GM12878 (cell line): ENCODE results near the gene RAB9B. TPM values are rescaled to one million over a fixed set of nuclear protein-coding genes. Genes with fewer than 3 reads are reported as not detected.

Experiments
- ATAC-seq: fragments of 200-7000 bp; cut with Tn5 transposase; 3 replicates; pipeline ENCODE4 v1.9.1; 2020; ENCODE audit warnings: mild to moderate bottlenecking, moderate library complexity
- BruUV-seq: library from RNA; stranded (reverse); fragments of 400-500 nt; replicated peaks from 2 replicates; lab custom pipeline; 2021; lab: Mats Ljungman, UMichigan
- CTCF ChIA-PET: fragments of 300-600 bp; sonication (Branson Sonifier 250); formaldehyde crosslinking; extraction: SDS; loops from one replicate; lab custom pipeline; 2021; ENCODE audit warnings: inconsistent platforms; lab: Yijun Ruan, JAX
- POLR2A ChIA-PET: fragments of 350-600 bp; formaldehyde crosslinking; extraction: SDS; loops from one replicate; lab custom pipeline; 2021; ENCODE audit warnings: inconsistent platforms; lab: Charles Lee
- RAD21 ChIA-PET: fragments of 300-600 bp; sonication (Branson Sonifier 250); formaldehyde crosslinking; loops from one replicate; lab custom pipeline; 2023; ENCODE audit warnings: antibody characterized with exemption; ENCODE audit not compliant: unreplicated experiment; lab: Charles Lee
- SMC1A ChIA-PET: fragments of 300-600 bp; sonication (Branson Sonifier 250); formaldehyde crosslinking; loops from one replicate; lab custom pipeline; 2023; ENCODE audit not compliant: unreplicated experiment, uncharacterized antibody; lab: Charles Lee
- DNase-seq: peaks from one replicate; pipeline ENCODE4 v3.0.0-alpha.2; 2011; ENCODE audit warnings: low read depth, low spot score
- FAIRE-seq: peaks from 3 replicates; lab custom pipeline; 2011; peaks lifted over from hg19 to GRCh38; lab: Jason Lieb, UNC
- H2AFZ ChIP-seq: 2 replicates; pipeline ENCODE4 v1.6.0; 2011; ENCODE audit warnings: low read depth, low read length, control low read depth; ENCODE audit not compliant: control insufficient read depth
- H3K27ac ChIP-seq: 2 replicates; pipeline ENCODE4 v1.5.1; 2011; ENCODE audit warnings: control low read depth; ENCODE audit not compliant: control insufficient read depth, insufficient read depth
- H3K27me3 ChIP-seq, 2 experiments: replicated peaks in 1 of 2; 2 replicates each; pipeline versions ENCODE4 v1.6.0 to v1.6.1; 2011; ENCODE audit warnings: low read length in 1 of 2; ENCODE audit not compliant: control insufficient read depth in 2 of 2, insufficient read depth in 2 of 2
- H3K36me3 ChIP-seq, 2 experiments: 2 replicates each; pipeline ENCODE4 v1.5.1; 2011; ENCODE audit warnings: low read length in 1 of 2; ENCODE audit not compliant: control insufficient read depth in 2 of 2, insufficient read depth in 2 of 2
- H3K4me1 ChIP-seq: 2 replicates; pipeline ENCODE4 v1.6.1; 2011; ENCODE audit warnings: mild to moderate bottlenecking, low read length, moderate library complexity, mixed read lengths; ENCODE audit not compliant: control insufficient read depth, insufficient read depth
- H3K4me2 ChIP-seq: 2 replicates; pipeline ENCODE4 v1.6.0; 2011; ENCODE audit warnings: control low read depth; ENCODE audit not compliant: control insufficient read depth, insufficient read depth
- H3K4me3 ChIP-seq: fragments of 200-600 bp; sonication (generic); 2 replicates; pipeline ENCODE4 v1.5.1; 2016
- H3K79me2 ChIP-seq: 2 replicates; pipeline ENCODE4 v1.6.0; 2011; ENCODE audit warnings: low read length; ENCODE audit not compliant: control insufficient read depth, insufficient read depth
- H3K9ac ChIP-seq: 2 replicates; pipeline ENCODE4 v1.8.0; 2011; ENCODE audit warnings: low read length, control low read depth, mixed read lengths; ENCODE audit not compliant: control insufficient read depth, insufficient read depth
- H3K9me3 ChIP-seq: replicated peaks from 3 replicates; pipeline ENCODE4 v1.5.1; 2011; ENCODE audit warnings: mild to moderate bottlenecking, low read length; ENCODE audit not compliant: control insufficient read depth, insufficient read depth
- H4K20me1 ChIP-seq: 2 replicates; pipeline ENCODE4 v1.6.0; 2011; ENCODE audit not compliant: control insufficient read depth, insufficient read depth
- CHD1 ChIP-seq: IDR thresholded peaks from 2 replicates; pipeline ENCODE4 v1.6.1; 2012; ENCODE audit warnings: low read depth, low read length, improper control_type of control experiment
- HCFC1 ChIP-seq: fragments of 150-350 bp; IDR thresholded peaks from 2 replicates; pipeline ENCODE4 v1.6.1; 2014; ENCODE audit warnings: low read length
- KLF5 ChIP-seq: fragments of 450-650 bp; IDR thresholded peaks from 2 replicates; pipeline ENCODE4 v1.6.1; 2014; ENCODE audit warnings: mild to moderate bottlenecking; ENCODE audit not compliant: partially characterized antibody
- MYB ChIP-seq: fragments of 150-350 bp; IDR thresholded peaks from 2 replicates; pipeline ENCODE4 v1.6.1; 2014; ENCODE audit warnings: mild to moderate bottlenecking, low read depth, low read length, borderline replicate concordance
- PML ChIP-seq: IDR thresholded peaks from 2 replicates; pipeline ENCODE4 v1.6.1; 2012; ENCODE audit warnings: low read length, inconsistent platforms
- POU2F2 ChIP-seq: IDR thresholded peaks from 3 replicates; pipeline ENCODE4 v1.6.1; 2011; ENCODE audit warnings: low read depth, mild to moderate bottlenecking, low read length, borderline replicate concordance
- TCF12 ChIP-seq: IDR thresholded peaks from 2 replicates; pipeline ENCODE4 v1.6.1; 2011; ENCODE audit warnings: low read depth, mild to moderate bottlenecking, low read length
- TCF3 ChIP-seq: IDR thresholded peaks from 2 replicates; pipeline ENCODE4 v1.6.1; 2012; ENCODE audit warnings: low read depth, mild to moderate bottlenecking, low read length, borderline replicate concordance; ENCODE audit not compliant: insufficient read depth
- ZNF622 ChIP-seq: fragments of 450-650 bp; IDR thresholded peaks from 2 replicates; pipeline ENCODE4 v1.6.1; 2017; ENCODE audit warnings: mild to moderate bottlenecking, inconsistent platforms
- WGBS: methylation state at CpG from one replicate; pipeline ENCODE4 v1.1.6; 2016; ENCODE audit warnings: low lambda C conversion rate; ENCODE audit not compliant: insufficient replicate concordance, insufficient coverage; ENCODE audit errors: missing lambda C conversion rate; 5-methylcytosine and 5-hydroxymethylcytosine counted together
- in situ Hi-C: fragments of 300-500 bp; cut with MboI; formaldehyde crosslinking; loops from 9 replicates; pipeline ENCODE4 v1.14.3; 2018; ENCODE audit warnings: mixed read lengths
- intact Hi-C: fragments of 100-400 bp; cut with micrococcal nuclease; formaldehyde crosslinking; loops from one replicate; pipeline ENCODE4 v1.14.2; 2022; ENCODE audit not compliant: unreplicated experiment
- polyA plus RNA-seq, 11 experiments: library from polyadenylated mRNA; depleted of rRNA in 4 of 11; unstranded in 6 of 11; stranded (reverse) in 5 of 11; fragments of >200 nt; fragmentation: Nextera tagmentation in 4 of 11; fragmentation: Illumina TruSeq in 1 of 11; extraction: Ambion mirVana in 4 of 11; extraction: Trizol in 1 of 11; gene quantifications; 1 replicate in 1 of 11; 2 replicates in 10 of 11; pipeline versions ENCODE4 v1.2.1 to v1.2.3, GENCODE V29; 2011 to 2016; ENCODE audit warnings: inconsistent platforms in 2 of 11, missing spikeins in 2 of 11, low read depth in 1 of 11
- total RNA-seq, 4 experiments: library from RNA; depleted of rRNA in 3 of 4; stranded (reverse); fragments of >200 nt in 3 of 4; fragmentation: Illumina TruSeq in 1 of 4; extraction: Trizol in 1 of 4; gene quantifications; 2 replicates each; pipeline versions ENCODE4 v1.2.1 to v1.2.3, GENCODE V29; 2013 to 2021
- TF ChIP-seq, protein P1 (sequence below): IDR thresholded peaks from 2 replicates; pipeline ENCODE4 v1.6.1; 2011; ENCODE audit warnings: low read depth, mild to moderate bottlenecking, low read length, moderate library complexity, borderline replicate concordance; ENCODE audit errors: extremely low read depth

Gene RAB9B
- total and polyA plus RNA-seq, 10 of the 15 experiments (the other 5 are each of a cell fraction or from before 2014, with no cell fraction given) = 0.05 to 0.30 (median 0.19) TPM

DNA sequence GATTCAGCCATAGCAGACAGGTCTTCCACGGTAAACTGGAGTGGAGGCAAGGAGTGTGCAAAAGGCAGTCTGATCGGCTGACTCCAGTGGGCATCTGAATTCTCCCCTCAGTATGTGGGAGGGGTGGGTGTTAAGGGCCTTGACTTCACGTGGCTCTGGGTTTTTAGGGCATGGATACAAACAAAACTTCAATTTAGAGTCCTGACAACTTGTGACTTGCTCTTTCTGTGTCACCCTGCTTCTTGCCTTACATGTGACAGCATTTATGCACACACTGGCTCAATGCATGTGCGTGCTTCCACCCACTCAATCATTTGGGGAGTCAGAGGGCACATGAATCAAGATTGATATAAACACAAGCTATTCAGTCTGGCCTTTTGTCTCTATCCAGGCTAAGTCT, 37.9 kb downstream of the RAB9B start:
- no peak for FAIRE-seq
- TF ChIP-seq MYB = no peak
- TF ChIP-seq HCFC1 = no peak
- TF ChIP-seq ZNF622 = no peak
- no peak for TF ChIP-seq TCF3
- TF ChIP-seq, all 136 proteins: peak for 0
- no peaks in the 10 kb centered on the region for H3K9me3 ChIP-seq
- H3K36me3 ChIP-seq = no peaks in the 10 kb centered on the region
- H3K4me2 ChIP-seq = no peak overlapping the region
- no peaks in the 10 kb centered on the region for H3K4me1 ChIP-seq
- RAD21 ChIA-PET = no interaction called here
- H3K27ac ChIP-seq = no peak overlapping the region
- 8% methylated on average over 4 of the region's 4 CpGs for WGBS
- no peaks in the 10 kb centered on the region for H3K27me3 ChIP-seq
- no TSS peak for BruUV-seq
- H2AFZ ChIP-seq = no peak overlapping the region
- DNase-seq (no peak), ATAC-seq (no peak)
- SMC1A ChIA-PET = interaction anchor here (1.8 kb wide), 1 partner anchor 19 kb away, joined by 5 read pairs; no protein-coding TSS in a partner anchor
- H3K9ac ChIP-seq = no peak overlapping the region
- no peaks in the 10 kb centered on the region for H3K79me2 ChIP-seq
- H4K20me1 ChIP-seq = no peaks in the 10 kb centered on the region
- in situ Hi-C loops (no loop called here), intact Hi-C loops (no loop called here)
- no peak overlapping the region for H3K4me3 ChIP-seq
- POLR2A ChIA-PET = no interaction called here
- CTCF ChIA-PET = no interaction called here

DNA sequence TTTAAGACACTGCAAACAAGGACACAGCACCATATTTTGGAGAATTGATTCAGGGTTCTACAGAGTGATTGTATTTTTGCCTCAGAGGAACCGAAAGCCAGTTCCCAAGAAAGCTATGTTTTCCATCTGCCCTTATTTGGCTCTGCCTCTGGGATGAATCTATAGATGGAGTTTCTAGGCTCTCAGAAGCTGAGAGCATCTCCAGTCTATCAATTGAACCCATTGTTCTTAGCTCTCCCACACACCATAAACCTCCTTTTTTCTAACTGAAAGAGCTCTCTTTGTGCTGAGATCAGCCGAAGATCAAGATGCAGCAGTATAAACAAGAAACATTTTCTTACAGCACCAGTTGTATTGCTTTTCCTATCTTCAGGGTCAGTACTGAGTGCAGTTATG, 38.5 kb downstream of the RAB9B start:
- WGBS = 40% methylated on average over 2 of the region's 2 CpGs
- no peak overlapping the region for H3K4me3 ChIP-seq
- H4K20me1 ChIP-seq = no peaks in the 10 kb centered on the region
- H3K27me3 ChIP-seq = no peaks in the 10 kb centered on the region
- H3K79me2 ChIP-seq = no peaks in the 10 kb centered on the region
- no peak overlapping the region for H3K4me2 ChIP-seq
- TF ChIP-seq TCF12 (no peak), CHD1 (no peak), POU2F2 (no peak), PML (no peak), KLF5 (no peak)
- TF ChIP-seq, protein P1, sequence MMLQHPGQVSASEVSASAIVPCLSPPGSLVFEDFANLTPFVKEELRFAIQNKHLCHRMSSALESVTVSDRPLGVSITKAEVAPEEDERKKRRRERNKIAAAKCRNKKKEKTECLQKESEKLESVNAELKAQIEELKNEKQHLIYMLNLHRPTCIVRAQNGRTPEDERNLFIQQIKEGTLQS = no peak
- H3K36me3 ChIP-seq = no peaks in the 10 kb centered on the region
- in situ Hi-C loops (no loop called here), intact Hi-C loops (no loop called here)
- H2AFZ ChIP-seq = no peak overlapping the region
- BruUV-seq = no TSS peak
- no peak overlapping the region for H3K27ac ChIP-seq
- POLR2A ChIA-PET = interaction anchor here (0.6 kb wide), 1 partner anchor 74 kb away, joined by 3 read pairs; no protein-coding TSS in a partner anchor
- no peaks in the 10 kb centered on the region for H3K4me1 ChIP-seq
- H3K9ac ChIP-seq = no peak overlapping the region
- CTCF ChIA-PET = no interaction called here
- no peaks in the 10 kb centered on the region for H3K9me3 ChIP-seq
- SMC1A ChIA-PET = interaction anchor here (1.8 kb wide), 1 partner anchor 18 kb away, joined by 5 read pairs; no protein-coding TSS in a partner anchor
- RAD21 ChIA-PET = no interaction called here
- DNase-seq (no peak), ATAC-seq (no peak), FAIRE-seq (no peak)
